ENCODE results near the gene KIAA0825. TPM values are rescaled to one million over a fixed set of nuclear protein-coding genes. Genes with fewer than 3 reads are reported as not detected.

KIAA0825 gene
- total and polyA plus RNA-seq, 12 donors, result 0.34 to 11.5 (median 3.1) TPM

GRCh38 chr5:94562327-94562971, 56.0 kb downstream of the KIAA0825 start:
- H3K27me3 ChIP-seq, result no peaks in the 10 kb centered on the region
- no peak for TF ChIP-seq POLR2A (IDR thresholded peaks at IDR 0.05)
- TF ChIP-seq, protein P1, sequence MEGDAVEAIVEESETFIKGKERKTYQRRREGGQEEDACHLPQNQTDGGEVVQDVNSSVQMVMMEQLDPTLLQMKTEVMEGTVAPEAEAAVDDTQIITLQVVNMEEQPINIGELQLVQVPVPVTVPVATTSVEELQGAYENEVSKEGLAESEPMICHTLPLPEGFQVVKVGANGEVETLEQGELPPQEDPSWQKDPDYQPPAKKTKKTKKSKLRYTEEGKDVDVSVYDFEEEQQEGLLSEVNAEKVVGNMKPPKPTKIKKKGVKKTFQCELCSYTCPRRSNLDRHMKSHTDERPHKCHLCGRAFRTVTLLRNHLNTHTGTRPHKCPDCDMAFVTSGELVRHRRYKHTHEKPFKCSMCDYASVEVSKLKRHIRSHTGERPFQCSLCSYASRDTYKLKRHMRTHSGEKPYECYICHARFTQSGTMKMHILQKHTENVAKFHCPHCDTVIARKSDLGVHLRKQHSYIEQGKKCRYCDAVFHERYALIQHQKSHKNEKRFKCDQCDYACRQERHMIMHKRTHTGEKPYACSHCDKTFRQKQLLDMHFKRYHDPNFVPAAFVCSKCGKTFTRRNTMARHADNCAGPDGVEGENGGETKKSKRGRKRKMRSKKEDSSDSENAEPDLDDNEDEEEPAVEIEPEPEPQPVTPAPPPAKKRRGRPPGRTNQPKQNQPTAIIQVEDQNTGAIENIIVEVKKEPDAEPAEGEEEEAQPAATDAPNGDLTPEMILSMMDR (IDR thresholded peaks at IDR 0.05), result no peak
- no peaks in the 10 kb centered on the region for H3K36me3 ChIP-seq (replicated peaks in 1 of 2)
- H3K4me1 ChIP-seq (replicated peaks in 1 of 2), result no peaks in the 10 kb centered on the region
- H3K27ac ChIP-seq, result no peak overlapping the region
- H3K4me3 ChIP-seq, result no peak overlapping the region
- intact Hi-C loops (cut with DNase I), result no loop called here
- H3K9me3 ChIP-seq (replicated peaks in 1 of 3), result no peaks in the 10 kb centered on the region
- no peak for DNase-seq
- 82 to 92% (median 86%) methylated on average over 2 of the region's 2 CpGs for WGBS, 4 donors

GRCh38 chr5:94558028-94558427, 60.4 kb downstream of the KIAA0825 start:
- intact Hi-C loops (cut with DNase I), result no loop called here
- Histone ChIP-seq H3K4me3 (no peak overlapping the region), H3K27ac (no peak overlapping the region), H3K36me3 (replicated peaks in 1 of 2) (no peaks in the 10 kb centered on the region), H3K9me3 (replicated peaks in 1 of 3) (no peaks in the 10 kb centered on the region), H3K4me1 (replicated peaks in 1 of 2) (no peaks in the 10 kb centered on the region), H3K27me3 (no peaks in the 10 kb centered on the region)
- no peak for TF ChIP-seq POLR2A (IDR thresholded peaks at IDR 0.05)
- TF ChIP-seq, protein P1 (IDR thresholded peaks at IDR 0.05), result no peak
- no peak for DNase-seq
- WGBS, 4 donors, result 90 to 98% (median 95%) methylated on average over 5 of the region's 5 CpGs

GRCh38 chr5:94551858-94552257, 66.5 kb downstream of the KIAA0825 start:
- no peaks in the 10 kb centered on the region for H3K36me3 ChIP-seq (replicated peaks in 1 of 2)
- TF ChIP-seq, protein P1 (IDR thresholded peaks at IDR 0.05), result no peak
- no peak for TF ChIP-seq POLR2A (IDR thresholded peaks at IDR 0.05)
- H3K4me1 ChIP-seq (replicated peaks in 1 of 2), result no peaks in the 10 kb centered on the region
- 95 to 98% (median 96%) methylated on average over 1 of the region's 1 CpG for WGBS, 4 donors
- DNase-seq, result no peak
- no peaks in the 10 kb centered on the region for H3K9me3 ChIP-seq (replicated peaks in 1 of 3)
- no peaks in the 10 kb centered on the region for H3K27me3 ChIP-seq
- no peak overlapping the region for H3K4me3 ChIP-seq
- H3K27ac ChIP-seq, result no peak overlapping the region
- intact Hi-C loops (cut with DNase I), result no loop called here

DNA sequence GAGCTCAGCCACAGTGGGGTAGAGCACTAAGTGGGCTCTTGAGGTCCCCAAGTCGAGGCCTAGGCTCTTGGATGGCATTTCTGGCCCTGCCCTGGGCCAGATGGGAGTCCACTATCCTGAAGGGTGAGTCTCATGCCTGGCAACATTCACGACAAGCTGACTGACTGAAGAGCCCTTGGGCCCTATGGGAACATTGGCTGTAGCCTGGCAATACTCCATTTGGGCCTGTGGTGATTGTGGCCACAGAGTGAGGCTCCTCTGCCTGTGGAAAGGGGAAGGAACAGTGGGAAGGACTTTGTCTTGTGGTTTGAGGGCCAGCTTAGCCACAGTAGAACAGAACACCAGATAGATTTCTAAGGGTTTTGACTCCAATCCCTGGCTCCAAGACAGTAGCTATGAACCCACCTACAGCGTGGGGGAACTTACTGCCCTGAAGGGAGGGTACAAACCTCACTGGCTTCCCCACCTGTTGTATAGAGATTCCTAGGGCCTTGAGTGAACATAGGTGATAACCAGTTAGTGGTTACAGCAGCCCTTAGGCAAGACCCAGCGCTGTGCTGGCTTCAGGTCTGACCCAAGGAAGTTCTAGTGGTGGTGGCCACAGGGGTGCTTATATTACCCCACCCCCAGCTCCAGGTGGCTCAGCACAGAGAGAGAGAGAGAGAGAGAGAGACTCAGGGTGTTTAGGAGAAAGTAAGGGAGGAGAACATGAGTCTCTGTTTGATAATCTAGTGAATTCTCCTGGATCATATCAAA, 72.4 kb downstream of the KIAA0825 start:
- TF ChIP-seq POLR2A (IDR thresholded peaks at IDR 0.05), result no peak
- TF ChIP-seq, protein P1 (IDR thresholded peaks at IDR 0.05), result no peak
- WGBS, 4 donors, result 66 to 82% (median 79%) methylated on average over 3 to 4 of the region's 4 CpGs
- peaks cover 0 to 5% (median 0%) of the 10 kb centered on the region in 3 donors for H3K9me3 ChIP-seq (replicated peaks in 1 of 3)
- intact Hi-C loops (cut with DNase I), result no loop called here
- H3K27me3 ChIP-seq, result no peaks in the 10 kb centered on the region
- peak; percentile 22 to 57 (median 34) for DNase-seq
- no peaks in the 10 kb centered on the region for H3K36me3 ChIP-seq (replicated peaks in 1 of 2)
- no peak overlapping the region for H3K27ac ChIP-seq
- peaks cover 0 to 4% of the 10 kb centered on the region in 2 donors for H3K4me1 ChIP-seq (replicated peaks in 1 of 2)
- no peak overlapping the region for H3K4me3 ChIP-seq

Measured in adrenal gland (tissue), 12 donors.